Subcutaneous abdominal adipose tissue (tissue), 5 donors: ENCODE data around the gene COX5A.
A peak's percentile ranks its signal among the peaks of the same experiment; 100 is the strongest.
"Not testable (repeated sequence)": the region's sequence is repeated elsewhere in the genome, so short reads cannot be mapped to it uniquely, and the experiment has no call there.

Source experiments
- H3K27ac ChIP-seq: one replicate; pipeline ENCODE4 v1.7.0; 2013; ENCODE audit warnings: low read depth, mild to moderate bottlenecking, inconsistent platforms, low read length, moderate library complexity
- H3K27me3 ChIP-seq, 5 donors: one replicate each; pipeline ENCODE4 v1.7.0; 2013; ENCODE audit warnings: low read length in 5 of 5, inconsistent platforms in 1 of 5; ENCODE audit not compliant: control insufficient read depth in 5 of 5, insufficient read depth in 4 of 5
- H3K36me3 ChIP-seq, 5 donors: one replicate each; pipeline ENCODE4 v1.7.0; 2013; ENCODE audit warnings: low read length in 5 of 5; ENCODE audit not compliant: control insufficient read depth in 5 of 5, insufficient read depth in 5 of 5
- H3K4me1 ChIP-seq, 5 donors: one replicate each; pipeline ENCODE4 v1.7.0; 2013; ENCODE audit warnings: low read length in 5 of 5, mild to moderate bottlenecking in 3 of 5, moderate library complexity in 1 of 5; ENCODE audit not compliant: control insufficient read depth in 5 of 5, insufficient read depth in 5 of 5
- H3K4me3 ChIP-seq, 5 donors: one replicate each; pipeline ENCODE4 v1.7.0; 2013; ENCODE audit warnings: low read length in 5 of 5, low read depth in 1 of 5
- H3K9ac ChIP-seq, 5 donors: one replicate each; pipeline ENCODE4 v1.7.0; 2013; ENCODE audit warnings: low read length in 5 of 5, mild to moderate bottlenecking in 4 of 5, moderate library complexity in 3 of 5
- H3K9me3 ChIP-seq, 5 donors: one replicate each; pipeline ENCODE4 v1.7.0; 2013; ENCODE audit warnings: low read length in 5 of 5; ENCODE audit not compliant: control insufficient read depth in 5 of 5
- donor health status: healthy.
- donor health status: healthy.
- donor health status: healthy.
- donor health status: healthy.
- donor health status: healthy.

Gene COX5A

DNA sequence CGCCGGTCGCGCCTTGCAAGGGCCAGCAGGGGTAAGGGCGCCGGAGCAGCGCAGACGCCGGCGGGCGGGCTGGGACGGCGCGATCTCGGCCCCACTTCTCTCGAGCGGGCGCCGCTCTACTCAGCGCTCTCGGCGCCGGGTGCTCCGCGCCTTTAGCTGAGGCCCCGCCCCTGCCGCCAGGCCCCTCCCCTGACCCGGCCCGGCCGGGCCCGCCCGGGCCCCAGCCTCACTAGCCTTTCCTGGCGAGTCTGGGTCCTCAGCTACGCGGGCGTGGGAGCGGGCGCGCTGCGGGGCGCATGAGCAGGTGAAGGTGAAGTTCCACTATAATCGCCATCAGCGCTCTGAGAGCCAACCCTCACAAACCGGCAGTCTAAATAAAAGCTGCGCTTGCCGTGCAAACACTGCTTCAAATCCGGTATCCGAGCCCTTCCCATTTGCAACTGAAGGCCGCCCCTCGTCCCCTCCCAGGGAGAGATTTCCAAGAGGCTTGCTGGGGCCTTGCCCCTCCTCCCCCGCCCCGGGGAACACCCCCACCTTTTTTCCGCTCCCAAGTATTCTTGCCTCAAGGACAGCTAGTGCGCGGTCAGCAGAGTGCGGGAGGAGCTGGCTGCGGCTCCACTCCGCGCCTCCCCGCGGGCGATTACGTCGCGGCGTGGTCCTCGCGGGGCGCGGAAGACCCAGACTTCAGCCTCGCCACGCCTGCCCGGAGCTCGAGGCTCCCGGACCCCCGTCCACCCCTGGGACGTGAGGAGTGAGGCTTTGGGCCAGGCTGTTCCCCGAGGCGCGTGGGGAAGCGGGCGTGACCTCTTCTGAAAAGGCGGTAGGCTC, 19.0 kb upstream of the COX5A start, which contains the start of gene RPP25:
RPP25 (minus strand) TSS at position 125 of the 828 bp plus-strand sequence. CDS start 189 bp downstream, outside the sequence.
- Histone ChIP-seq H3K27ac (peak within 1 kb of the TSS; percentile 57), H3K9me3 (no peaks in the 10 kb centered on the region), H3K4me1 (peaks cover 4 to 54% (median 52%) of the 10 kb centered on the region in 5 donors), H3K27me3 (peaks cover 0 to 14% (median 9%) of the 10 kb centered on the region in 5 donors), H3K9ac (peak within 1 kb of the TSS in 4 of 5 donors; percentile 45 to 76 (median 58)), H3K4me3 (peak within 1 kb of the TSS; percentile 72 to 78 (median 75)), H3K36me3 (no peaks in the 10 kb centered on the region)

DNA sequence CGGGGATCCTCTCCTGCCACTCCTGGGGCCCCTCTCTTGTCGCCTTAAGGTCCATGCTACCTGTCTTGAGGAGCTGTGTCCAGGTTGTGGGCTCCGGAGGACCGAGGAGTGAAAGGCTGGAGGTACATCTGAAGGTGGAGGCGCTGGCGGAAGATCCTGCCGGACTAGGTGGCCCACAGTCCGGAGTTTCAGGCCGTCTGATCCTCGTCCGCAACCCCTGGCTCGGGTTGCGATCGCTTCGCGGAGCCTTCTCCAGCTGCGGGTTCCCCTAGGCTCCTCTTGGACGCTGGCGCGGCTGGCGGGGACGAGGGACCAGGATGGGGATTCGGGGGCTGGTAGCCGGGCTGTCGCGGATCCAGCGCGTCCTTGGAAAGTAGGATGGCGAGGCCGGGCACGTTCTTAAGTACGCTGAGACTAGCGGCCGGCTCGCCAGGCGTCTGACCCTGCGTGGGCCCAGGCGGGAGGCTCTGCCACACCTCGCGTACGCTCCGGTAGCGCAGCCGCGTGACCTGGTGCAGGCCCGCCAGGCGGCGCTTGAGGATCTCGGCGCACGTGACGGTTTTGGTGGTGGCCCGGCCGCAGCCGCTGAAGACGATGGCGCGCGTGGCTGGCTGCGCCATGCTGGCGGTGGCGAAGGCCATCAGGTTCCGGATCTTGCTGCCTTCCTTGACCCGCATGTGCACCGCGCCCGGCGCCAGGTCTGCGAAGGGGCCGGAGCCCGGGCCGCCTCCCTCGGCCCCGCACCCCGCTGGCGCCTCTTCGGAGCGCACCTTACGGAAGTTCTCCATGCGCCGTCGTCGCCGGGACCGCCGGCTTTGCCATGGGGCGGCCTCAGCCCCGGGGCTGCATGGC, 18.1 kb upstream of the COX5A start:
- Histone ChIP-seq H3K27me3 (peaks cover 0 to 14% (median 9%) of the 10 kb centered on the region in 5 donors), H3K27ac (no peak overlapping the region), H3K9me3 (no peaks in the 10 kb centered on the region), H3K4me1 (peaks cover 4 to 54% (median 52%) of the 10 kb centered on the region in 5 donors), H3K36me3 (no peaks in the 10 kb centered on the region), H3K9ac (peak overlapping the region in 4 of 5 donors; percentile 39 to 61 (median 49)), H3K4me3 (peak overlapping the region; percentile 58 to 78 (median 74))

DNA sequence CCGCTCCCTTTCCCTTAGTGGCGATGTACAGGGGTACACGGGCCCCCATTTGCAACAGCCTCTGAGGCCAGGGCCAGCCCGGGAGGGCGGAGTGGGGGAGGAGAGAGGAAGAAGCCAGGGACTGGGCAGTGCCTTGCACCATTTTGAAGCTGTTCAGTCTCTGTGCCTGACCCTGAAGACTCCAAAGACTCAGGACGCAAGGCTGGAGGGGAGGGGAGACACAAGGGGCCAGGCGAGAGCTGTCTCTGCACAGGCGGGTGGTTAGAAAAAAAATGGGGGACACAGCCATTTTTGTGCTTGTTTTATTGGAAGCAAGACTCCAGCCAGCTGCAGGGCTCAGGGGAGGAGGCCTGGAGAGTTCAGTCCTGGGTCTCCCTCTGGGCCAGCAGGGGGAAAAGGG, 17.1 kb upstream of the COX5A start:
- Histone ChIP-seq H3K4me3 (peak overlapping the region in 4 of 5 donors; percentile 7 to 74 (median 44)), H3K9me3 (no peaks in the 10 kb centered on the region), H3K9ac (peak overlapping the region in 2 of 5 donors; percentile 14 to 62), H3K36me3 (no peaks in the 10 kb centered on the region), H3K4me1 (peaks cover 4 to 58% (median 55%) of the 10 kb centered on the region in 5 donors), H3K27ac (no peak overlapping the region), H3K27me3 (peaks cover 0 to 14% (median 9%) of the 10 kb centered on the region in 5 donors)

DNA sequence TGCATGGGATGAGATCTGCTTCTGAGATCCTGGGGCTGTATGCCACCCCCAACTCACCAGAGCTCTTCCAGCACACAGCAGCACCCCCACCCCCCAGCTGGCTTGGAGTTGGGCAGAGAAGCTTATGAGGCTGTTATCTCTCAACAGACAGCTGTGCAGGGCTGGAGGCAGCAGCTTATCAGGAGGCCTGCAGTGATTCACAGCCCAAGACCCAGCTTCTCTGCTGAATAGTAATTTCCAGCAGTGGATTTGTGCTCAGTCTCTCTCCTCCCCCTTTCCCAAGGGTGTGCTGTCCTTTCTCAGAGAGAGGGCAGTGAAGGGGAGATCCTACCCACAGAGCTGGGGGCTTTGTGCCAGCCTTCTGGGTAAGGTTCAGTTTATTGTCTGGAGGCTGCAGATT, 16.6 kb upstream of the COX5A start:
- Histone ChIP-seq H3K36me3 (no peaks in the 10 kb centered on the region), H3K4me3 (peak overlapping the region in 3 of 5 donors; percentile 15 to 74 (median 72)), H3K9ac (peak overlapping the region in 1 of 5 donors; percentile 62), H3K4me1 (peaks cover 4 to 58% (median 55%) of the 10 kb centered on the region in 5 donors), H3K27ac (no peak overlapping the region), H3K9me3 (no peaks in the 10 kb centered on the region), H3K27me3 (peaks cover 0 to 14% (median 9%) of the 10 kb centered on the region in 5 donors)

- Histone ChIP-seq H3K4me3 (no peak overlapping the region), H3K9me3 (no peaks in the 10 kb centered on the region), H3K36me3 (no peaks in the 10 kb centered on the region), H3K4me1 (peaks cover 2 to 26% (median 24%) of the 10 kb centered on the region in 5 donors), H3K27ac (no peak overlapping the region), H3K27me3 (no peaks in the 10 kb centered on the region), H3K9ac (no peak overlapping the region)
Observed at GRCh38 chr15:74951006-74951405, 13.1 kb upstream of the COX5A start.

DNA sequence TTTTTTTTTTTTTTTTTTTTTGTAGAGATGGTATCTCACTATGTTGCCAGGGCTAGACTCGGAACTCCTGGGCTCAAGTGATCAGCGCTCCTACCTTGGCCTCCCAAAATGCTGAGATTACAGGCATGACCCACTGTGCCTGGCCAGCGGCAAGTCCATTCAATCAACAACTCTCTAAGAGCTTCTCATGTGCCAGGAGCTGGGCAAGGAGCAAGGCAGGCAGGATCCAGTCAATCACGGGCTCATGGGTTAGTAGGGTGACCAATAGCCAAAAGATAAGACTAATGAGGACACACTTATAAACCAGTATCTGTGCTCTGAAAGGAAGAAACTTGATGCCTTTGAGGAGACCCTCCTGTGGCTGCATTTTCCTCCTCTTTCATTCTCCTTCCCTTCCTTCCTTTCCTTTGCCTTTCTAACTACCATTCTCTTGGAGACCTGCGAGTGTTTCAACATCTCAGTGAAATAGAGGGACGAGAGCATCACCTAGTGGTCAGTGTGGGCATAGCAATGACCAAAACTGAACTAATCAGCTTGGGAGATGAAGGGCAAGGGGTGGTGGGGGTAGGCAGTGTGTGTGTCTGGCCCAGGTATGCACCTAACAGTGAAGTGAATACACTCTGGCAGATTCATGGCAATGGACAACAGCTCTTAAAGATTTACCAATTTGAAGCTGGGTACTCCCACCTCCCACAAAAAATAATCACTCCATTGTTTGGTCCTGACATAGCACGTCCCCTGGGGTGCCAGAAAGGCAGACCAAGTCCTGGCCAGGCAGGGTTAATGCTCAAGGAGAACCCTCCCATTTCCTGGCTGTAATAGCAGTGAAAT, 12.4 kb upstream of the COX5A start:
- Histone ChIP-seq H3K4me3 (no peak overlapping the region), H3K4me1 (peaks cover 2 to 19% (median 17%) of the 10 kb centered on the region in 5 donors), H3K9me3 (no peaks in the 10 kb centered on the region), H3K9ac (no peak overlapping the region), H3K27ac (no peak overlapping the region), H3K27me3 (no peaks in the 10 kb centered on the region), H3K36me3 (no peaks in the 10 kb centered on the region)

GRCh38 chr15:74937272-74937589, 642 bp downstream of the COX5A start:
- H3K9me3 ChIP-seq = no peaks in the 10 kb centered on the region
- H3K27ac ChIP-seq = peak overlapping the region; percentile 92
- H3K36me3 ChIP-seq = no peaks in the 10 kb centered on the region
- H3K27me3 ChIP-seq = no peaks in the 10 kb centered on the region
- peak overlapping the region; percentile 84 to 97 (median 86) for H3K9ac ChIP-seq
- peak overlapping the region; percentile 81 to 92 (median 87) for H3K4me3 ChIP-seq
- peaks cover 0 to 33% (median 18%) of the 10 kb centered on the region in 5 donors for H3K4me1 ChIP-seq

GRCh38 chr15:74935193-74935592, 2.7 kb downstream of the COX5A start:
- not testable (repeated sequence) for H3K36me3 ChIP-seq, H3K4me3 ChIP-seq, H3K27me3 ChIP-seq, H3K27ac ChIP-seq, H3K9me3 ChIP-seq, H3K9ac ChIP-seq
- H3K4me1 ChIP-seq = peaks cover 0 to 33% (median 18%) of the 10 kb centered on the region in 5 donors

- Histone ChIP-seq H3K9ac (peak overlapping the region in 1 of 5 donors; percentile 45), H3K4me1 (peaks cover 0 to 32% (median 18%) of the 10 kb centered on the region in 5 donors), H3K27ac (no peak overlapping the region), H3K4me3 (no peak overlapping the region), H3K27me3 (no peaks in the 10 kb centered on the region), H3K36me3 (peaks cover 7 to 10% (median 7%) of the 10 kb centered on the region in 5 donors), H3K9me3 (no peaks in the 10 kb centered on the region)
Observed at GRCh38 chr15:74933573-74933972, 4.3 kb downstream of the COX5A start.
